ENCODE measurements around the gene ANKRD12.

The ANKRD12 gene

DNA sequence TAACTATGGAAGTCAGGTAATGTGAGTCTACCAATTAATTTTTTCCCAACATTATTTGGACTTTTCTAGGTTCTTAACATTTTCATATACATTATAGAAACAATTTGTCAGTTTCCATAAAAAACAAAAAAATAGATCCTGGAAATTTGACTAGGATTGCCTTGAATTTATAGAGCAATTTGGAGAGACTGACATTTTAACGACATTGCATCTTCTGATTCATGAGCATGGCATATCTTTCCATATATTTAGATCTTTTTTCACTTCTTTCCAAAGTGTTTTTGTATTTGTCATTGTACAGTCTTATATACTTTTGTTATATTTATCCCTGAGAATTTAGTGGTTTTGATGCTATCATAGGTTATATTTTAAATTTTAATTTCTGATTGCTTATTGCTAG is 42.0 kb downstream of the ANKRD12 start:
- Mint-ChIP-seq H3K9me3 (peaks cover 8% of the 10 kb centered on the region), H3K27ac (no peak overlapping the region), H3K4me3 (no peak overlapping the region), H3K36me3 (ENCODE audit: low read depth) (peaks cover 33% of the 10 kb centered on the region), H3K27me3 (ENCODE audit: low read depth) (no peaks in the 10 kb centered on the region), H3K4me1 (no peaks in the 10 kb centered on the region)
- no peak for TF ChIP-seq CTCF (IDR thresholded peaks at IDR 0.05; ENCODE audit: unreplicated experiment in 3 of 3)

DNA sequence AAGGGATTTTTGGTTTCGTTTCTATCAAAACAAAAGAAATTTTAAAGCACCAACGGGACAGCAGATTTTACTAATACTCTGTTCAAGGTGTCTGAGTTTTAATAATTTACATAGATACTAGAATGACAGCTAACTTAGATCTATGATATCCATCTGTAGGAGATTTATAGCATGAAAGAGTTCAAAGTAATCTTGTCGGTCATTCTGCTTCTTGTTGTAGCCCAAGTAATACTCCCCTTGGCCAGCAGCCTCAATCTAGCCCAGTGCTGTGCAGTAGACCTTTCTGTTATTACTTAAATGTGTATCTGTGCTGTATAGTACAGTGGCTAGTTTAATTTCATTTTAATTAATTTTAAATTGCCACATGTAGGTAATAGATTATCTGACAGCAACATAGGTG is 44.7 kb downstream of the ANKRD12 start:
- H3K36me3 Mint-ChIP-seq (ENCODE audit: low read depth), result peaks cover 39% of the 10 kb centered on the region
- no peaks in the 10 kb centered on the region for H3K4me1 Mint-ChIP-seq
- H3K27ac Mint-ChIP-seq, result no peak overlapping the region
- peaks cover 10% of the 10 kb centered on the region for H3K9me3 Mint-ChIP-seq
- TF ChIP-seq CTCF (IDR thresholded peaks at IDR 0.05; ENCODE audit: unreplicated experiment in 3 of 3), result no peak
- no peak overlapping the region for H3K4me3 Mint-ChIP-seq
- no peaks in the 10 kb centered on the region for H3K27me3 Mint-ChIP-seq (ENCODE audit: low read depth)

GRCh38 chr18:9182852-9183399 is 46.3 kb downstream of the ANKRD12 start:
- H3K4me1 Mint-ChIP-seq, result no peaks in the 10 kb centered on the region
- no peak overlapping the region for H3K4me3 Mint-ChIP-seq
- no peak for TF ChIP-seq CTCF (IDR thresholded peaks at IDR 0.05; ENCODE audit: unreplicated experiment in 3 of 3)
- peaks cover 37% of the 10 kb centered on the region for H3K36me3 Mint-ChIP-seq (ENCODE audit: low read depth)
- H3K27ac Mint-ChIP-seq, result no peak overlapping the region
- H3K27me3 Mint-ChIP-seq (ENCODE audit: low read depth), result no peaks in the 10 kb centered on the region
- H3K9me3 Mint-ChIP-seq, result peaks cover 10% of the 10 kb centered on the region

GRCh38 chr18:9184998-9185613 is 48.5 kb downstream of the ANKRD12 start:
- Mint-ChIP-seq H3K27ac (peak overlapping the region in 1 of 3 experiments; percentile 10), H3K36me3 (ENCODE audit: low read depth) (peaks cover 46% of the 10 kb centered on the region), H3K27me3 (ENCODE audit: low read depth) (no peaks in the 10 kb centered on the region), H3K4me1 (no peaks in the 10 kb centered on the region), H3K9me3 (peaks cover 10% of the 10 kb centered on the region), H3K4me3 (no peak overlapping the region)
- no peak for TF ChIP-seq CTCF (IDR thresholded peaks at IDR 0.05; ENCODE audit: unreplicated experiment in 3 of 3)

DNA sequence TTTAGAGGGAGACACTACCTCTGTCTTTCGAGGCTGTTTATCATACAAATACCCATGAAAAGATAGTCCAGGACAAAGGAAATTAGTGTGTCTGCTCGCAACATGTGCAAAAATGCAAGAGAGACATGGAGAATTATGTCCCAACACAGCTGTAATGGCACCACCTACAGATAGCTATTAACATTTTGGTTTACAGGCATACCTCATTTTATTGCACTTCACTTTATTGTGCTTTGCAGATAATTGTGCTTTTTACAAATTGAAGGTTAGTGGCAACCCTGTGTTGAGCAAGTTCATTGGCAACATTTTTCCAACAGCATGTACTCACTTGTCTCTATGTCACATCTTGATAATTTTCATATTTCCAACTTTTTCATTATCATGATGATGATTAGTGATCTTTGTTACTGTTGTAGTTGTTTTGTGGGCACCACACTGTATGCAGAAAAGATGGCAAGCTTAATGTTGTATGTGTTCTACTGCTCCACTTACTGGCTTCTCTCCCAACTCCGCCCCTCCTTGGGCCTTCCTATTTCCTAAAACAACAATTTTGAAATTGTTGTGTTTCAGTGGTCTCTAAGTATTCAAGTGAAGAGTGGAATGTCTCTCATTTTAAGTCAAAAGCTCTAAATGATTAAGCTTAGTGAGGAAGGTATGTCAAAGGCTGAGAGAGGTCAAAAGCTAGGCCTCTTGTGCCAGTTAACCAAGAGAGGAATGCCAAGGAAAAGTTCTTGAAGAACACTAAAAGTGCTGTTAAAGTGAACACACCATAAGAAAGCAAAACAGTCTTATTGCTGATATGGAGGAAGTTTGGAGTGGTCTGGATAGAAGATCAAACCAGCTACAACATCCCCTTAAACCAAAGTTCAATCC is 52.0 kb downstream of the ANKRD12 start:
- TF ChIP-seq CTCF (IDR thresholded peaks at IDR 0.05; ENCODE audit: unreplicated experiment in 3 of 3), result no peak
- H3K4me1 Mint-ChIP-seq, result no peaks in the 10 kb centered on the region
- H3K36me3 Mint-ChIP-seq (ENCODE audit: low read depth), result peaks cover 42% of the 10 kb centered on the region
- H3K27ac Mint-ChIP-seq, result no peak overlapping the region
- peaks cover 1% of the 10 kb centered on the region for H3K9me3 Mint-ChIP-seq
- no peaks in the 10 kb centered on the region for H3K27me3 Mint-ChIP-seq (ENCODE audit: low read depth)
- H3K4me3 Mint-ChIP-seq, result no peak overlapping the region
